ENCODE results near the gene ZFP28. TPM values are rescaled to one million over a fixed set of nuclear protein-coding genes. Genes with fewer than 3 reads are reported as not detected.

The ZFP28 gene
- total and polyA plus RNA-seq, 2 donors from 2014 or later = 3.4 to 11.6 TPM

GRCh38 chr19:56566904-56567273, 28.1 kb downstream of the ZFP28 start:
- Histone ChIP-seq H3K36me3 (ENCODE audit: control insufficient read depth in 2 of 3, insufficient read depth in 3 of 3, low read length in 3 of 3) (peaks cover 5 to 17% (median 16%) of the 10 kb centered on the region in 3 donors), H3K9ac (ENCODE audit: low read length in 3 of 3) (peak overlapping the region; percentile 67 to 77 (median 68)), H3K27me3 (ENCODE audit: control insufficient read depth, insufficient read depth, low read length) (no peaks in the 10 kb centered on the region), H3K4me1 (ENCODE audit: control insufficient read depth in 2 of 3, insufficient read depth in 2 of 3, low read depth in 1 of 3, low read length in 3 of 3) (peaks cover 0 to 10% (median 0%) of the 10 kb centered on the region in 3 donors), H3K9me3 (ENCODE audit: control insufficient read depth in 2 of 3, insufficient read depth in 1 of 3, low read length in 3 of 3) (peaks cover 3 to 63% (median 18%) of the 10 kb centered on the region in 3 donors), H3K4me3 (ENCODE audit: low read length in 3 of 3) (peak overlapping the region; percentile 67 to 92 (median 91)), H3K27ac (ENCODE audit: low read depth in 2 of 2, low read length in 2 of 2) (peak overlapping the region; percentile 61 to 69)
- DNase-seq (peak in 2 of 5 donors; percentile 53 to 77), FAIRE-seq (no peak)
- intact Hi-C loops (cut with DNase I) = no loop called here
- no peak for TF ChIP-seq CTCF (IDR thresholded peaks at IDR 0.05; ENCODE audit: borderline replicate concordance, extremely low read depth, insufficient read depth)

DNA sequence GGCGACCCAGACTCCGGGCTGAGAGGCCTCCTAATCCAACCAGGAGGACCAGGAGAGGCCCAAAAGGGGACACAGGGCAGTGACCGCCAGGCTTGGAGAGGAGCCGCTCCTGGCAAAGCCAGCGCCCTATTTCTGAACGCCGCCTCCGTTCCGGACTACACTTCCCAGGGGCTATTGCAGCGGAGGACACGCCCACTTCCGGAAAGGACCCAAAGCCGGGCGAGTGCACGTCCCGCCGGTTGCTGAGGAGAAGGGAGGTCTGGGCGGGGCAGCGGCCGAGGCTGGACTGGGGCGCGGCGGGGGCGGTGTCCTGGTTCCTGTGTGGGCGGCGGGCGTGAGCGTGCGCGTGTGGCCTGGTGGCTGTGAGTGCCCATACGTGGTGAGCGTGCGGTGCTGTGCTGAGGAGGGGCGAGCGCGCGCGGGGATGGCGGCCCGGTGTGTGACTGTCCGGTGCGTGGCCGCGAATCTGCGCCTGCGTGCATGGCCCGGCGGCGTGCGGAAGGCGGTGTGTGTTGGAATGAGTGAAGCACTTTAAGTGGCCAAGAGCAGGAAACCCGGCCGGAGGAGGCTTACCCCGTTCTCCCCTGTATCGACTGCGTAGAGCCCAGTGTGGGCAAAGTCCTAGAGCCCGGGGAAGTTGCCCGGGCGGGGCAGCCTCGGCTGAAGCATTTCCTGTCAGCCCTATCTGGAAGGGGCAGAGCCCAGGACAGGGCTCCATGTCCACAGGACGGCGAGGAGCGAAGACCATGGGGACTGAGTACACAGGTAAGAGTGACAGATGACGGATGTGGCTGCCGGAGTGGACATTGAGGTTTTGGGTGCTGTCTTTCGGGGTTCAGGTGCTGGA, 28.7 kb downstream of the ZFP28 start, which contains the start of gene ZNF470:
ZNF470 (plus strand) TSS at position 195 of the 847 bp plus-strand sequence. CDS start 2,844 bp downstream, outside the sequence.
- H3K27ac ChIP-seq (ENCODE audit: low read depth in 2 of 2, low read length in 2 of 2) = peak within 1 kb of the TSS; percentile 61 to 69
- H3K27me3 ChIP-seq (ENCODE audit: control insufficient read depth, insufficient read depth, low read length) = no peaks in the 10 kb centered on the region
- intact Hi-C loops (cut with DNase I) = no loop called here
- H3K4me3 ChIP-seq (ENCODE audit: low read length in 3 of 3) = peak within 1 kb of the TSS; percentile 67 to 92 (median 91)
- peaks cover 5 to 17% (median 16%) of the 10 kb centered on the region in 3 donors for H3K36me3 ChIP-seq (ENCODE audit: control insufficient read depth in 2 of 3, insufficient read depth in 3 of 3, low read length in 3 of 3)
- FAIRE-seq (no peak), DNase-seq (peak; percentile 95 to 98 (median 96))
- peaks cover 0 to 10% (median 0%) of the 10 kb centered on the region in 3 donors for H3K4me1 ChIP-seq (ENCODE audit: control insufficient read depth in 2 of 3, insufficient read depth in 2 of 3, low read depth in 1 of 3, low read length in 3 of 3)
- peaks cover 3 to 60% (median 19%) of the 10 kb centered on the region in 3 donors for H3K9me3 ChIP-seq (ENCODE audit: control insufficient read depth in 2 of 3, insufficient read depth in 1 of 3, low read length in 3 of 3)
- no peak for TF ChIP-seq CTCF (IDR thresholded peaks at IDR 0.05; ENCODE audit: borderline replicate concordance, extremely low read depth, insufficient read depth)
- H3K9ac ChIP-seq (ENCODE audit: low read length in 3 of 3) = peak within 1 kb of the TSS; percentile 67 to 77 (median 68)

- peaks cover 0 to 6% (median 0%) of the 10 kb centered on the region in 3 donors for H3K4me1 ChIP-seq (ENCODE audit: control insufficient read depth in 2 of 3, insufficient read depth in 2 of 3, low read depth in 1 of 3, low read length in 3 of 3)
- H3K36me3 ChIP-seq (ENCODE audit: control insufficient read depth in 2 of 3, insufficient read depth in 3 of 3, low read length in 3 of 3) = peaks cover 14 to 59% (median 43%) of the 10 kb centered on the region in 3 donors
- no peak overlapping the region for H3K9ac ChIP-seq (ENCODE audit: low read length in 3 of 3)
- TF ChIP-seq CTCF (IDR thresholded peaks at IDR 0.05; ENCODE audit: borderline replicate concordance, extremely low read depth, insufficient read depth) = no peak
- DNase-seq (peak in 1 of 5 donors; percentile 5), FAIRE-seq (no peak)
- H3K27ac ChIP-seq (ENCODE audit: low read depth in 2 of 2, low read length in 2 of 2) = no peak overlapping the region
- H3K4me3 ChIP-seq (ENCODE audit: low read length in 3 of 3) = no peak overlapping the region
- intact Hi-C loops (cut with DNase I) = no loop called here
- no peaks in the 10 kb centered on the region for H3K27me3 ChIP-seq (ENCODE audit: control insufficient read depth, insufficient read depth, low read length)
- peaks cover 10 to 79% (median 45%) of the 10 kb centered on the region in 3 donors for H3K9me3 ChIP-seq (ENCODE audit: control insufficient read depth in 2 of 3, insufficient read depth in 1 of 3, low read length in 3 of 3)
These were observed 33.8 kb downstream of the ZFP28 start for GRCh38 chr19:56572589-56572988.

Measured in kidney (tissue), 14 donors.